ENCODE data around the gene ASB6.
"Not testable (repeated sequence)": the region's sequence is repeated elsewhere in the genome, so short reads cannot be mapped to it uniquely, and the experiment has no call there.

Gene ASB6

GRCh38 chr9:129596541-129597331, 45.2 kb downstream of the ASB6 start:
- no peak overlapping the region for H3K4me3 ChIP-seq (ENCODE audit: low read length)
- no peak for DNase-seq (ENCODE audit: low read depth, low spot score)

GRCh38 chr9:129595903-129596540, 45.9 kb downstream of the ASB6 start:
- H3K4me3 ChIP-seq (ENCODE audit: low read length) = no peak overlapping the region
- DNase-seq (ENCODE audit: low read depth, low spot score) = no peak

GRCh38 chr9:129595311-129595741, 46.6 kb downstream of the ASB6 start:
- no peak overlapping the region for H3K4me3 ChIP-seq (ENCODE audit: low read length)
- no peak for DNase-seq (ENCODE audit: low read depth, low spot score)

GRCh38 chr9:129594632-129595031, 47.3 kb downstream of the ASB6 start:
- DNase-seq (ENCODE audit: low read depth, low spot score) = no peak
- H3K4me3 ChIP-seq (ENCODE audit: low read length) = no peak overlapping the region

DNA sequence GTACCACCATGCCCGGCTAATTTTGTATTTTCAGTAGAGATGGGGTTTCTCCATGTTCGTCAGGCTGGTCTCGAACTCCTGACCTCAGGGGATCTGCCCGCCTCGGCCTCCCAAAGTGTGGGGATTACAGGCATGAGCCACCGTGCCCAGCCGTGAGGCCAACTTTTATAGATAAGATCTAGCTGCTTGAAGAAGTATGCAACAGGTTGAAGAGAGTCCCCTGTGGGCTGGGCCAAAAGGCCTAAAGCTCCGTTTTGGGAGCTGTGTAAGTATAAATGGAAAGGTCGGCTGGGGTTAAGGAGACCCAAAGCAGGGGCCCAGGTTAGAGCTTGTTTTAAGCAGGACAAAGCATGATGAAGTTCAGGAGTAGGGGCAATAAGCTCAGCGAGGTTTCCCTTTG, 49.2 kb downstream of the ASB6 start:
- not testable (repeated sequence) for H3K4me3 ChIP-seq (ENCODE audit: low read length)

DNA sequence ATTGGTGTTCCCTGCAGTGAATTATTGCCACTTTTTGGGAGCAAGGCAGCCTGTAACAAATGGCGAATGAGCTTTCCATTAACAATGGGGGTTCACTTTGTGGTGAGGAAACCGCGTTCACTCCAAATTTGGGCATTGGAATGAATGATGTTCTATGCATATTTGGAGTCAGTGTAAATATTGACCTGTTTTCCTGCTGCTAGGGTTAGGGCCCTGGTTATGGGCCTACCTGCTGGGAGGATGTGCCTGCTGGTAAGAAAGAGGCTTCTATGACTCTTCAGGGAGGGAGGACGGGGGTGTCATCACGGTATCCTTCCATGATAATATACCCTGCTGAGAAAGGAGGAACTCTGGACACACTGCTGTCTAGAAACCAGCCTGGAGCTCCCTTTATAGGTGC, 50.0 kb downstream of the ASB6 start:
- DNase-seq (ENCODE audit: low read depth, low spot score) = no peak
- no peak overlapping the region for H3K4me3 ChIP-seq (ENCODE audit: low read length)

More for the DNA sequence above, 49.2 kb downstream of the ASB6 start:
- DNase-seq (ENCODE audit: low read depth, low spot score) = not testable (repeated sequence)

DNA sequence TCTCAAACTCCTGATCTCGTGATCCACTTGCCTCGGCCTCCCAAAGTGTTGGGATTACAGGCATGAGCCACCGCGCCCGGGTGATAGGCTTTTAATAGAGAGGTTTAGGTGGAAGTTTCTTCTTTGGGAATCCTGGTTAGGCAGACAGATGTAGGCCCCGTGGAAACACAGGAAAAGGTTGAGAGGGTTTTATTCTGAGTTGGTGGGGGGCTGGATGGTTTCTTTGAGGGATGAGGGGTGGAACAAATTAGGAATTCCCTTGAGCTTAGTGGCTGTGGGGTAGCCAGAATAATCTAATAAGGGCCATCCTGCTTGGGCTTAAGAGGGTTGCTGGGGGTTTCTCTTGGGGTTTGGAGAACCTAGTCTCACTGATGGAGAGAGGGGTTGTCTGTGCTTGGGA, 51.5 kb downstream of the ASB6 start:
- DNase-seq (ENCODE audit: low read depth, low spot score) = no peak
- H3K4me3 ChIP-seq (ENCODE audit: low read length) = no peak overlapping the region

GRCh38 chr9:129587487-129588262, 54.3 kb downstream of the ASB6 start:
- no peak overlapping the region for H3K4me3 ChIP-seq (ENCODE audit: low read length)

DNA sequence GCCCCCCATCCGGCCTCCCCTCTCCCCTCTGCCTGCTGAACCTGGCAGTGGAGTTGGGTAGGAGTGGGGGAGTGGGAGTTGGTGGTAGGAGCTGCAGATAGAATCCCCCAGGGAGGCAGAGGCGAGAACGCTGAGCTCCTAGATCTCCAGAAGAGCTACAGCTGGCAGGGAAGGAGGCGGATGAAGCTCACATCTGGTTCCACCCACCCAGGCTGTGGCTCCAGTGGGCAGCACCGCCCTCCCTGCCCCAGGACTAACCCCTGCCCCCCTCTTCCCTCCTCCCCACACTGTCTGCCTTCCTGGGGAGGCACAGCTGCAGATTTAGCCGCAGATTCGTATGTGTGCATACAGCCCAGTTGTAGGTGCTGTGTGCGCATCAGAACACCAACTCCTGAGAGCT, 55.3 kb downstream of the ASB6 start:
- DNase-seq (ENCODE audit: low read depth, low spot score) = peak; percentile 65
- H3K4me3 ChIP-seq (ENCODE audit: low read length) = no peak overlapping the region

More at GRCh38 chr9:129587487-129588262, 54.3 kb downstream of the ASB6 start:
- DNase-seq (ENCODE audit: low read depth, low spot score) = no peak

DNA sequence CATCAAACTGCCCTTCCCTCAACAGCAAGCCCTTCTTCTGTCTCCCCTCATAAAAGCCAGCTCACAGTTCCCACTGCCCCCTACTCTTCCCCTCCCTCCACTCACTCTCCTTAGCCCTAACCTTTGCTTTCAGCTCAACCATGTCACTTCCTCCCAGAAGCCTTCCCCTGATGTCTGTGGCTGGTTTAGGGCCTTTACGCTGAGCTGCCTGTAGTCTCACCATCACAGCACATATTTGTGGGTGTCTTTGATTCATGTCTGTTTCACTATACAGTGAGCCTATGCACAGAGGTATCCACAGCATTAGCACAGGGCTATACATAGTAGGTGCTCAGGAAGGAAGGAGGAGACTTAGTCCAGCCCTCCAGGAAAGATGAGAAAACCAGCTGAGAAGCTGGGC, 55.7 kb downstream of the ASB6 start:
- DNase-seq (ENCODE audit: low read depth, low spot score) = peak; percentile 52
- H3K4me3 ChIP-seq (ENCODE audit: low read length) = no peak overlapping the region

- DNase-seq (ENCODE audit: low read depth, low spot score) = no peak
- no peak overlapping the region for H3K4me3 ChIP-seq (ENCODE audit: low read length)
Observed at GRCh38 chr9:129585352-129585751, 56.6 kb downstream of the ASB6 start.

Measured in Jurkat, Clone E6-1 (cell line).